Motor neuron (in vitro differentiated cells): ENCODE measurements around the gene SPTAN1. TPM values are rescaled to one million over a fixed set of nuclear protein-coding genes. Genes with fewer than 3 reads are reported as not detected.
"Not testable (repeated sequence)": the region's sequence is repeated elsewhere in the genome, so short reads cannot be mapped to it uniquely, and the experiment has no call there.

Source experiments
- ATAC-seq, 8 experiments: fragments of 200-7000 bp; cut with Tn5 transposase; replicated peaks in 6 of 8; 2 replicates each; pipeline ENCODE4 v1.8.0; 2021; ENCODE audit warnings: mild to moderate bottlenecking in 8 of 8, moderate library complexity in 8 of 8
- H3K27ac ChIP-seq, 2 donors: fragments of 250-450 bp; sonication (Bioruptor Pico); 2 replicates each; pipeline ENCODE4 v1.9.0; 2021; ENCODE audit warnings: antibody characterized with exemption in 2 of 2, mild to moderate bottlenecking in 2 of 2, moderate library complexity in 1 of 2
- H3K4me1 ChIP-seq, 2 donors: fragments of 250-450 bp; sonication (Bioruptor Pico); replicated peaks in 1 of 2; 2 replicates each; pipeline ENCODE4 v1.6.1; 2021; ENCODE audit warnings: antibody characterized with exemption in 2 of 2, mild to moderate bottlenecking in 2 of 2, moderate library complexity in 1 of 2
- H3K4me3 ChIP-seq, 5 donors: fragments of 250-450 bp; sonication (Bioruptor Pico); 2 replicates each; pipeline ENCODE4 v1.9.0; 2021; ENCODE audit warnings: antibody characterized with exemption in 5 of 5, mild to moderate bottlenecking in 5 of 5, moderate library complexity in 4 of 5
- WGBS, 10 experiments: fragments of 450-650 bp; shearing (Covaris generic); methylation state at CpG; one replicate each; pipeline ENCODE4 v1.0.0; 2022; 5-methylcytosine and 5-hydroxymethylcytosine counted together
- in situ Hi-C, 9 experiments: fragments of 400-800 bp; cut with MboI; loops; one replicate each; pipeline ENCODE4 v1.15.0; 2021; ENCODE audit warnings: low sequenced_read_pairs in 9 of 9, low pct_unique_long_range_greater_than_20kb in 2 of 9; ENCODE audit not compliant: unreplicated experiment in 9 of 9
- total RNA-seq, 8 experiments: library from RNA; unstranded; fragments of 300-600 nt; gene quantifications; 2 replicates each; pipeline versions ENCODE4 v1.2.3 to v1.2.4, GENCODE V29; 2022

The SPTAN1 gene
- total RNA-seq, 8 experiments from 2014 or later, result 195 to 680 (median 254) TPM

DNA sequence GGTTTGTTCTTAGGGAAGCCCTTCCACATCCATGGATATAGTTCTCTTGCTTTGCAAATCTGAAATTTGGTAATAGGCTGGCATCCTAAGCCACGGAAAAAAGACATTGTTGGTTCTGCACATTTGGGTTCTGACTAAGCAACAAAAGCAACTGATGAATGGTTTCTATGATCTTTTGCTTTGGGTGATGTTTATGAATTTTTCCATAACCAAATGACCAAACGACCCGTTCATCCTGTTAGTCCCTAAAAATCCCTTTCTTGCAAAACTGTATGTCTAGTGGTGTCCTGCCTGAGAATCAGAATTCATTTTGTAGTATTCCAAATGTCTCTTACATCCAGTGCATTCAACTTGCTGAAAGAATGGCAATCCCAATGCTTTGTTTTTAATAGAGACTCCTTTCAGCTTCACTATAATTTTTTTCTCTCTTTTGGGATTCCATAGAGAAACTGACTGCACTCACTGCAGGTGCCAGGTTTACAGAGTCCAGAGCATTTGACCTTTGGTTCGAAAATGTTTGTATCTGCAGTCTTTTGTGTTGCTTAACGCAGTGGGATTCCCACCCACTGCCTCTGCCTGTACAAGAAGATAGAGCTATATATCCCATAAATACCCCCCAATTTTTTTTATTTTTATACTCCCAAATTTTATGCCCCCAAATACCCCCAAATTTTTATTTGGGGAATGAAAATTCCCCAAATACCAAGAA, 4.7 kb downstream of the SPTAN1 start:
- no peak overlapping the region for H3K4me3 ChIP-seq
- H3K27ac ChIP-seq, result no peak overlapping the region
- H3K4me1 ChIP-seq, result peaks cover 30 to 39% of the 10 kb centered on the region in 2 donors
- in situ Hi-C loops, result no loop called here
- ATAC-seq, result no peak
- WGBS, 10 experiments, result 36 to 100% (median 85%) methylated on average over 1 to 5 of the region's 5 CpGs

DNA sequence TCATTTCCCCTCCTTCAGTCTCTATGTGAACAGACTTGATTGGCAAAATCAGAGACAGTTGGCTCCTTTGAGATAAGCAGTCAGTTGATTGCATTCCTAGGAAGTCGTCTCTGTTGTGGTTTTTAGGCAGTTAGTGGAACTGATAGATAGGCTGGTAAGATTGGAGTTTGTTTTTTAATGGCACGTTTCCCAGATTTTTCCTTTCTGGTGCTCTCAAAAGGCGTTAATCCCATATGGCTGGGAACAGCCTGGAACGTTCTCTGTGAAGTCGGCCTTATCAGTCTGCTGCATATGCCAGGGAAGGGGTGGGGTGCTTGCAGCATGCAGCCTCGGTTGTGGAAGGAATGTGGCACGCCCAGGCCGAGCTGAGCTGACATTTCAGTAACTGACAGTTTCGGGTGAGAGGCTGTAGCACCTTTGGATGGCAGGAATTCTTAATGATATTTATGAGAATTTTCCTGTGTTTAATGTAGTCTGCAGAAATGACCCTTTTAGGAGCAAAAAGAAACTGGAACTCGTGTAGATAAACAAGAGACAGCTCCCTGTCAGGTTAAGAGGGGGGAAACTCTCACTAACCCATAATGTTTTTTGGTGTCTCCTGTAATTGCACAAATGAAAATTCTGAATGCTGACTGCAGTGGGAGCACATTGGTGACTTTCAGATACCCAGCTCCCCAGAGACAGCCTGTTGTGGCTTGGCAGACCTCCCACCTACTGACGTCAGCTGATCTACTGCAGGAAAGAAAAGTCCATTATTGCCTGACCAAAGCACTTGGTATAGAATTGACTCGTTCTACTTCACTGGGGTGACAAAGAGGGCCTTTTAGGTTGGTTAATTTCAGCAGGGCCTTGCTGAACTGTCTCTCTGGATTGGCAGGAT, 6.3 kb downstream of the SPTAN1 start:
- ATAC-seq, result peak; percentile 71 to 92 (median 86)
- peak overlapping the region in 2 of 5 donors; percentile 5 to 7 for H3K4me3 ChIP-seq
- peak overlapping the region; percentile 33 to 76 for H3K27ac ChIP-seq
- in situ Hi-C loops, result no loop called here
- WGBS, 10 experiments, result 0 to 51% (median 22%) methylated on average over 1 to 9 of the region's 12 CpGs
- H3K4me1 ChIP-seq, result peaks cover 30 to 39% of the 10 kb centered on the region in 2 donors

DNA sequence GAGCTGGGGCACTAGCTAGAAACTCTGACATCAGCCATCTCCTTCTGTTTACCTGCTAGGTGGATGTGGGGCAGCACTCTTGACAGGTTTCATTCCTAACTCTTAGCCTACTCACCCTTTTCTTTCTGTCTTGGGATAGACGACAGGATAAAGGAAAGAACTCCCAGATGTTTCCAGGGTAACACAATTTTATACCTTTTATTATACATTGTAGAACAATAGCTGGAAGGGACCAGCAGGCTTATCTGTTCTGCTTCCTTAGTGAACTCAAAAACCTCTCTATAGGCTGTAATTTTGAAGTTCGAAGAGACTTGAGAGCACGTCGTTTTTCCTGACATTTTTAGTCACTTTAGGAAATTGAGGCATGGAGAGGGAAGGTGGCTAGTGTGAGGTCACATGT, 13.2 kb downstream of the SPTAN1 start:
- Histone ChIP-seq H3K4me3 (no peak overlapping the region), H3K27ac (no peak overlapping the region), H3K4me1 (no peaks in the 10 kb centered on the region)
- no peak for ATAC-seq
- in situ Hi-C loops, result no loop called here
- WGBS, 10 experiments, result 0 to 100% (median 92%) methylated on average over 1 to 4 of the region's 4 CpGs; no CpG with 5 or more reads in 3 of the 10 experiments

DNA sequence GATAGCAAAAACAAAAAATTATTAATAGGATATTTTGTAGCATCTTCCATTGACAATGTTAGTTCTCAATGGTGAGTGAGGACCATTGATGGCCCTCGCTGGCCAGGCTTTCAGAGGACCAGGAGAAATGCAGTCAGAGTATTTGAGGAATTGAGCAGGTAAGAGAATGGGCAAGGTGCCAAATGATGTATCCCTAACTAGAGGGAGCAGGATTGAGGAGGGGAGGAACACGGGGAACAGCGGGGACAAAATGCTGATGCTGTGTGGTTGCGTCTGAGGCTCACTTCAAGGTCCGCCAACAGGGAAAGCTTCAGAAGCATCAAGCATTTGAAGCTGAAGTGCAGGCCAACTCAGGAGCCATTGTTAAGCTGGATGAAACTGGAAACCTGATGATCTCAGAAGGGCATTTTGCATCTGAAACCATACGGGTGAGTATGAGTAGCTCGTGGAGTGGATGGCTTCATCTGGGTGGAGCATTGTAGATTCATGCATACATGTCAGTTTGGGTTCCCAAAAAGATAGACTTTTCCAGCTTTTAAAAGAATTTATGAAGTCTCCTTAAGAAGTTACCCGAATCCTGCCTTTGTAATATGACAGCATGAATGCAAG, 16.2 kb downstream of the SPTAN1 start:
- Histone ChIP-seq H3K4me3 (no peak overlapping the region), H3K27ac (no peak overlapping the region), H3K4me1 (no peaks in the 10 kb centered on the region)
- 37 to 93% (median 71%) methylated on average over 3 to 8 of the region's 8 CpGs for WGBS, 10 experiments
- in situ Hi-C loops, result no loop called here
- peak; percentile 68 to 95 (median 82) for ATAC-seq

DNA sequence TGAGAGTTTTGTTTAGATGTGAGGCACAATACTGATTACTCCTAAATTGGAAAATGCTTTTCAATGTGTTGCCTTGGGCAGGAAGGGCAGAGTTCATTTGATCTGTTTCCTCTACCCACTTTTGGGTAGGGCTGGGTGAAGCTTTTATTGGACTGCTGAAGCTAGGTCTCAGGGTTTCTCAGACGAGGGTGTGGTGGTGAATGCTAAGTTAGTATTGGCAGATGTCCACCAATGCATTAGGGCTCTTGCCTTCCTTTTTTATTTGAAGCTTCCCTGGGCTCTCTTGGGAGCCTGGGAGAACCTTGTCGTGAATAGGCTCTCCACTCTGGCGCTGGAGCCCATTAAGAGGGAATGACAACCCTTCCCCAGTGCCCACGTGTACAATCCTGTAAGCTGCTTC, 23.1 kb downstream of the SPTAN1 start:
- ATAC-seq, result peak in 3 of 8 experiments; percentile 95 to 99 (median 96)

DNA sequence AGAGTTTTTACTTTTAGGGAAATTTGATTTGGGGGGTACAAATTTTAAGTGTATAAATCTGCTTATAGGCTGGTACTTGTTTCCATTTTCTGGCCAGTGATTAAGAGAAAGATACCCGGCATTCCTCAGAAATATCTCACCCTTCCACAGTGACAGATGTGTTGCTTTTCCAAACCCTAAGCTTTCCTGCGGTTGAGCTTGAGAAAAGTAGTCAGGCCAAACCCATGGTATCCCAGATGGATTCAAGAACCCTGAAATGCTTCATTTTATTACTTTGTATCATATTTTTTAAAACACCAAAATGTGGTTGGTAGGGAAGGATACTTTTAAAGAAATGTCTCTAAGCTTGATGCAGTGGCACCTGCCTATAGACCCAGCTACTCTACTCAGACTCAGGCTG, 23.5 kb downstream of the SPTAN1 start:
- in situ Hi-C loops, result loop anchor here in 1 of 9 experiments (25.0 kb wide), 1 partner anchor 411 kb away; no protein-coding TSS in a partner anchor
- Histone ChIP-seq H3K4me1 (no peaks in the 10 kb centered on the region), H3K4me3 (no peak overlapping the region), H3K27ac (no peak overlapping the region)
- ATAC-seq, result no peak
- WGBS, 10 experiments, result 75 to 100% (median 80%) methylated on average over 1 of the region's 2 CpGs; no CpG with 5 or more reads in 5 of the 10 experiments

More for the DNA sequence above, 23.1 kb downstream of the SPTAN1 start:
- in situ Hi-C loops, result loop anchor here in 1 of 9 experiments (25.0 kb wide), 1 partner anchor 412 kb away; no protein-coding TSS in a partner anchor
- no peaks in the 10 kb centered on the region for H3K4me1 ChIP-seq
- no peak overlapping the region for H3K4me3 ChIP-seq
- no peak overlapping the region for H3K27ac ChIP-seq
- WGBS, 10 experiments, result 0 to 93% (median 60%) methylated on average over 1 to 3 of the region's 4 CpGs; no CpG with 5 or more reads in 3 of the 10 experiments

DNA sequence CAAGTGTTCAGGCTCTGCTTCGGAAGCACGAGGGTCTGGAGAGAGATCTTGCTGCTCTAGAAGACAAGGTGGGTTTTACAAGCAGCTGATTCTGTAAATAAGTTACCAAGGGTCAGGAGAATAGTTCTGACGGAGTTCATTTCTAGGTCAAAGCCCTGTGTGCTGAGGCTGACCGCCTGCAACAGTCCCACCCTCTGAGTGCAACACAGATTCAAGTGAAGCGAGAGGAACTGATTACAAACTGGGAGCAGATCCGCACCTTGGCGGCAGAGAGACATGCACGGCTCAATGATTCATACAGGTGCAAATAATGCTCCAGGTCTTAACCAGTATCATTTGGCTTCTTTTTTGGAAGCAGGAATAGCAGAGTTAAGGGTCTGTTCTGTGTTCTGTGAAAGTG, 24.8 kb downstream of the SPTAN1 start:
- 28 to 100% (median 92%) methylated on average over 1 to 7 of the region's 8 CpGs; no CpG with 5 or more reads in 2 of the 10 experiments for WGBS, 10 experiments
- H3K27ac ChIP-seq, result no peak overlapping the region
- H3K4me1 ChIP-seq, result no peaks in the 10 kb centered on the region
- ATAC-seq, result no peak
- in situ Hi-C loops, result loop anchor here in 1 of 9 experiments (25.0 kb wide), 1 partner anchor 410 kb away; no protein-coding TSS in a partner anchor
- H3K4me3 ChIP-seq, result no peak overlapping the region

DNA sequence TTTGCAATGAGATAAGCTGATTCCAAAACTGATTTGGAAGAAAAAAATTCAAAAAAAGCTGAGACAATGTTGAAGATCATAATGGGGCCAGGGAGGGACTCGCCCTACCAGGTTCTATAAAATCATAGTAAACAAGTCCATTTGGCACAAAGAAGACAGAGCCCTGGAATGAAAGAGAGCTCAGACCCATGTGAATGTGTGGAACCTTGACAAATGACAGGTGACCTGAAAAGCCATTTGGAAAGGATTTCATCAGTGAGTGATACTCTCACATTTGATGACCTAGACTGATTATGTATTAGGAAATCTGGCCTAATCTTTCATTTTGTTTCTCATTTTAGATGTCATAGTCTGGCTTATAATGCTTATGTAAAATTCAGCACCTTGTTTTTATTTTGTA, 26.8 kb downstream of the SPTAN1 start:
- no peak for ATAC-seq
- no peaks in the 10 kb centered on the region for H3K4me1 ChIP-seq
- WGBS, 10 experiments, result 89 to 100% (median 100%) methylated on average over 1 of the region's 1 CpG; no CpG with 5 or more reads in 5 of the 10 experiments
- no peak overlapping the region for H3K27ac ChIP-seq
- in situ Hi-C loops, result loop anchor here in 1 of 9 experiments (25.0 kb wide), 1 partner anchor 408 kb away; no protein-coding TSS in a partner anchor
- H3K4me3 ChIP-seq, result no peak overlapping the region

DNA sequence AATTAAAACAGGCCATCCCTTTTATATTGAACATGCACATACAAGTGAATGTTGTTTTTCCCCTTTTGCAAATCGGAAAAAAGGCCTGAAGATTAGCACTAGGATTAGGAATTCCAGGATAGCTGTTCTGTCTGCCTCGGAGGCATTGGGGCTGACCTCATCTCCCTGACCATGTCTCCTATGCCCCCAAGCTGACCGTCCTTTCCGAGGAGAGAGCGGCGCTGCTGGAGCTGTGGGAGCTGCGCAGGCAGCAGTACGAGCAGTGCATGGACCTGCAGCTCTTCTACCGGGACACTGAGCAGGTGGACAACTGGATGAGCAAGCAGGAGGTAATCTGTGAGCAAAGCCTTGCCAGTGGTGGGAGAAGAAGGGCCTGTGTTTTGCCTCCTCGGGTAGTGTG, 28.3 kb downstream of the SPTAN1 start:
- in situ Hi-C loops, result loop anchor here in 1 of 9 experiments (25.0 kb wide), 1 partner anchor 407 kb away; no protein-coding TSS in a partner anchor
- ATAC-seq, result no peak
- Histone ChIP-seq H3K27ac (no peak overlapping the region), H3K4me3 (no peak overlapping the region), H3K4me1 (no peaks in the 10 kb centered on the region)
- WGBS, 10 experiments, result 72 to 100% (median 94%) methylated on average over 1 to 5 of the region's 10 CpGs; no CpG with 5 or more reads in 2 of the 10 experiments

DNA sequence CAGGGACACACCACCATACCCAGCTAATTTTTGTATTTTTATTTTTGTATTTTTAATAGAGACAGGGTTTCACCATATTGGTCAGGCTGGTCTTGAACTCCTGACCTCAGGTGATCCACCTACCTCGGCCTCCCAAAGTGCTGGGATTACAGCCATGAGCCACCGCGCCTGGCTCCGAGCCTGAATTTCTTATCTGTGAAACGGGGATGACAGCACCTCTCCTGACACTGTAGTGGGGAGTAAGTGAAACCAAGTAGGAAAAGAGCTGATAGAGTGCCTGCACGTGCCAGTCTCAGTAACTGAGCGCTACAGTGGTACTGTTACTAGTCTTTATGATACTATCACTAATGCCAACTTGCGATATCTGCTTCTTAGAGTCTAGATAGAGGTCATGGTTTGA, 32.8 kb downstream of the SPTAN1 start:
- not testable (repeated sequence) for H3K4me1 ChIP-seq, H3K4me3 ChIP-seq, ATAC-seq, H3K27ac ChIP-seq
- in situ Hi-C loops, result loop anchor here in 1 of 9 experiments (25.0 kb wide), 1 partner anchor 402 kb away; no protein-coding TSS in a partner anchor
- 40 to 100% (median 93%) methylated on average over 1 to 8 of the region's 8 CpGs; no CpG with 5 or more reads in 4 of the 10 experiments for WGBS, 10 experiments

DNA sequence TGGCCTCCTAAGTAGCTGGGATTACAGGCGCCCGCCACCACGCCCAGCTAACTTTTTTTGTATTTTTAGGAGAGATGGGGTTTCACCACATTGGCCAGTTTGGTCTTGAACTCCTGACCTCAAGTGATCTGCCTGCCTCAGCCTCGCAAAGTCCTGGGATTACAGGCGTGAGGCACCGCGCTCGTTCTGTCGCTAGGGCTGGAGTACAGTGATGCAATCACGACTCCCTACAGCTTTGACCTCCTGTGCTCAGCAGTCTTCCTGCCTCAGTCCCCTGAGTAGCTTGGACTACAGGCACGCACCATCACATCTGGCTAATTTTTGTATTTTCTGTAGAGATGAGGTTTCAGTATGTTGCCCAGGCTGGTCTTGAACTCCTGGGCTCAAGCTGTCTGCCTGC, 34.5 kb downstream of the SPTAN1 start:
- WGBS, 10 experiments, result 89 to 100% (median 99%) methylated on average over 1 to 10 of the region's 11 CpGs; no CpG with 5 or more reads in 2 of the 10 experiments
- not testable (repeated sequence) for H3K27ac ChIP-seq, H3K4me1 ChIP-seq, H3K4me3 ChIP-seq, ATAC-seq
- in situ Hi-C loops, result loop anchor here in 1 of 9 experiments (25.0 kb wide), 1 partner anchor 400 kb away; no protein-coding TSS in a partner anchor

DNA sequence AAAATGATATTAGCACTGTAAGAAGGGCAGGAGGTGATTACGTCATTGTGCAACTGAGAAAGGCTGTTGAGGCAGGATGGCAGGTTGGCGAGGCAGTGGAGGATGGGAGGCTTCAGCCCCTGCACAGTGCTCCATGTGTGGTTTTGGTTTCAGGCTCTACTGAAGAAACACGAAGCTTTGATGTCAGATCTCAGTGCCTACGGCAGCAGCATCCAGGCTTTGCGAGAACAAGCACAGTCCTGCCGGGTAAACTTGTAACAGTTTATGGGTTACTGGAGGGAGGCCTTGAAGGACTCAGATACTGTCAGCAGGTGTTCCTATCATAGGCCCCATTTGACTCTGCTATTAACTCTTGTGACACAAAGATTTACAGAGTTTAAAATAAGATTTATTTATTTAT, 35.1 kb downstream of the SPTAN1 start:
- H3K27ac ChIP-seq, result no peak overlapping the region
- ATAC-seq, result no peak
- in situ Hi-C loops, result loop anchor here in 1 of 9 experiments (25.0 kb wide), 1 partner anchor 400 kb away; no protein-coding TSS in a partner anchor
- H3K4me3 ChIP-seq, result no peak overlapping the region
- WGBS, 10 experiments, result 0 to 100% (median 82%) methylated on average over 1 to 6 of the region's 6 CpGs; no CpG with 5 or more reads in 3 of the 10 experiments
- no peaks in the 10 kb centered on the region for H3K4me1 ChIP-seq
